IMR-90 (cell line): ENCODE results near the gene FAM234B. TPM values are rescaled to one million over a fixed set of nuclear protein-coding genes. Genes with fewer than 3 reads are reported as not detected.

Experiments used
- ATAC-seq: fragments of 200-7000 bp; cut with Tn5 transposase; 2 replicates; pipeline ENCODE4 v1.9.1; 2020; ENCODE audit warnings: low read depth, mild to moderate bottlenecking, moderate library complexity
- BruUV-seq: library from RNA; stranded (reverse); fragments of 400-500 nt; replicated peaks from 2 replicates; lab custom pipeline; 2021; lab: Mats Ljungman, UMichigan
- CTCF ChIA-PET: fragments of 300-600 bp; formaldehyde crosslinking; extraction: SDS; loops from one replicate; lab custom pipeline; 2021; ENCODE audit warnings: antibody characterized with exemption; lab: Yijun Ruan, JAX
- POLR2A ChIA-PET: fragments of 300-600 bp; sonication (Branson Sonifier 250); formaldehyde crosslinking; loops from one replicate; lab custom pipeline; 2022; ENCODE audit warnings: antibody characterized with exemption; ENCODE audit not compliant: unreplicated experiment; lab: Charles Lee
- DNase-seq: peaks from one replicate; pipeline ENCODE4 v3.0.0; 2013
- H2AFZ ChIP-seq: replicated peaks from 2 replicates; pipeline ENCODE3; 2013; ENCODE audit warnings: low read length, mild to moderate bottlenecking; ENCODE audit not compliant: poor library complexity
- H2AK5ac ChIP-seq: 2 replicates; pipeline ENCODE4 v1.6.1; 2013; ENCODE audit warnings: low read depth, low read length, inconsistent platforms
- H2AK9ac ChIP-seq: replicated peaks from 2 replicates; pipeline ENCODE3; 2013; ENCODE audit warnings: mild to moderate bottlenecking, low read depth, low read length, moderate library complexity; ENCODE audit not compliant: poor library complexity
- H2BK120ac ChIP-seq: 2 replicates; pipeline ENCODE4 v1.6.1; 2013; ENCODE audit warnings: low read depth, low read length, inconsistent platforms
- H2BK15ac ChIP-seq: 3 replicates; pipeline ENCODE4 v1.6.1; 2013; ENCODE audit warnings: low read depth, low read length, inconsistent platforms
- H2BK20ac ChIP-seq: 2 replicates; pipeline ENCODE4 v1.6.1; 2013; ENCODE audit warnings: low read depth, mild to moderate bottlenecking, inconsistent platforms, low read length, moderate library complexity
- H2BK5ac ChIP-seq: 2 replicates; pipeline ENCODE4 v1.6.1; 2013; ENCODE audit warnings: mild to moderate bottlenecking, low read depth, low read length, inconsistent platforms; ENCODE audit not compliant: poor library complexity, severe bottlenecking
- H3K14ac ChIP-seq: replicated peaks from 2 replicates; pipeline ENCODE4 v1.6.1; 2013; ENCODE audit warnings: low read depth, low read length, inconsistent platforms
- H3K18ac ChIP-seq: 2 replicates; pipeline ENCODE4 v1.6.1; 2013; ENCODE audit warnings: low read depth, low read length, control low read depth
- H3K23ac ChIP-seq: 2 replicates; pipeline ENCODE4 v1.6.1; 2013; ENCODE audit warnings: low read depth, low read length, inconsistent platforms
- H3K27ac ChIP-seq: 2 replicates; pipeline ENCODE4 v1.5.1; 2013; ENCODE audit warnings: mild to moderate bottlenecking, control low read depth, low read length; ENCODE audit not compliant: insufficient read depth
- H3K27me3 ChIP-seq: 2 replicates; pipeline ENCODE4 v1.6.1; 2013; ENCODE audit warnings: low read length; ENCODE audit not compliant: control insufficient read depth, insufficient read depth
- H3K36me3 ChIP-seq: 2 replicates; pipeline ENCODE4 v1.6.1; 2013; ENCODE audit warnings: low read length, mixed read lengths; ENCODE audit not compliant: control insufficient read depth, insufficient read depth
- H3K4ac ChIP-seq: 2 replicates; pipeline ENCODE4 v1.6.1; 2013; ENCODE audit warnings: low read depth, low read length, inconsistent platforms
- H3K4me1 ChIP-seq: 2 replicates; pipeline ENCODE4 v1.6.1; 2013; ENCODE audit warnings: low read length, mixed read lengths; ENCODE audit not compliant: control insufficient read depth, insufficient read depth
- H3K4me2 ChIP-seq: 2 replicates; pipeline ENCODE4 v1.6.1; 2013; ENCODE audit warnings: low read depth, mild to moderate bottlenecking, control low read depth, low read length, moderate library complexity
- H3K4me3 ChIP-seq: 2 replicates; pipeline ENCODE4 v1.5.1; 2013; ENCODE audit warnings: low read depth, mild to moderate bottlenecking, control low read depth, low read length, moderate library complexity; ENCODE audit not compliant: insufficient read depth
- H3K56ac ChIP-seq: 2 replicates; pipeline ENCODE4 v1.6.1; 2013; ENCODE audit warnings: low read length, inconsistent platforms; ENCODE audit not compliant: insufficient read depth; ENCODE audit errors: extremely low read depth
- H3K79me1 ChIP-seq, 2 experiments: 2 replicates each; pipeline ENCODE4 v1.6.1; 2013; ENCODE audit warnings: low read length in 2 of 2, inconsistent platforms in 1 of 2, low read depth in 1 of 2
- H3K9ac ChIP-seq: 2 replicates; pipeline ENCODE4 v1.6.1; 2013; ENCODE audit warnings: low read depth, low read length, control low read depth
- H3K9me1 ChIP-seq: 2 replicates; pipeline ENCODE4 v1.6.1; 2013; ENCODE audit warnings: low read length, inconsistent platforms; ENCODE audit not compliant: insufficient read depth
- H3K9me3 ChIP-seq: 2 replicates; pipeline ENCODE4 v1.6.1; 2013; ENCODE audit warnings: low read length; ENCODE audit not compliant: control insufficient read depth, insufficient read depth
- H4K20me1 ChIP-seq: 2 replicates; pipeline ENCODE4 v1.6.1; 2013; ENCODE audit warnings: low read length, inconsistent platforms; ENCODE audit not compliant: insufficient read depth
- H4K5ac ChIP-seq: 2 replicates; pipeline ENCODE4 v1.6.1; 2013; ENCODE audit warnings: mild to moderate bottlenecking, low read depth, low read length, control low read depth
- H4K8ac ChIP-seq, 2 experiments: 2 replicates each; pipeline ENCODE4 v1.6.1; 2013; ENCODE audit warnings: low read depth in 2 of 2, low read length in 2 of 2, control low read depth in 1 of 2, inconsistent platforms in 1 of 2
- H4K91ac ChIP-seq: 2 replicates; pipeline ENCODE4 v1.6.1; 2013; ENCODE audit warnings: low read depth, low read length, inconsistent platforms; ENCODE audit not compliant: insufficient read depth
- CEBPB ChIP-seq: IDR thresholded peaks from 2 replicates; pipeline ENCODE4 v1.6.1; 2012; ENCODE audit warnings: low read depth, low read length, improper control_type of control experiment
- FOS ChIP-seq: fragments of 150-350 bp; IDR thresholded peaks from 2 replicates; pipeline ENCODE4 v1.6.1; 2016; ENCODE audit warnings: low read depth, low read length
- NFE2L2 ChIP-seq: fragments of 150-350 bp; IDR thresholded peaks from 2 replicates; pipeline ENCODE4 v1.6.1; 2016; ENCODE audit warnings: low read depth, mild to moderate bottlenecking, low read length
- WGBS, 2 experiments: methylation state at CpG; one replicate each; pipeline versions ENCODE4 v1.1.5 to v1.1.7; 2013; ENCODE audit warnings: missing lambda C conversion rate in 2 of 2; ENCODE audit not compliant: insufficient read length in 1 of 2; ENCODE audit errors: extremely low coverage in 2 of 2; 5-methylcytosine and 5-hydroxymethylcytosine counted together
- dilution Hi-C: fragments of 300-500 bp; cut with HindIII; formaldehyde crosslinking; loops from one replicate; pipeline ENCODE4 v1.14.3; 2018; ENCODE audit warnings: low sequenced_read_pairs; ENCODE audit not compliant: unreplicated experiment
- in situ Hi-C: fragments of 300-500 bp; cut with MboI; formaldehyde crosslinking; loops from 3 replicates; pipeline ENCODE4 v1.14.3; 2019; ENCODE audit warnings: low sequenced_read_pairs, inconsistent platforms, mixed read lengths
- intact Hi-C: fragments of 100-400 bp; cut with micrococcal nuclease; formaldehyde crosslinking; loops from 2 replicates; pipeline ENCODE4 v1.10.0; 2022
- polyA plus RNA-seq, 3 experiments: library from polyadenylated mRNA; depleted of rRNA; stranded (reverse); fragments of >200 nt; gene quantifications; 2 replicates each; pipeline ENCODE4 v1.2.3, GENCODE V29; 2012; ENCODE audit warnings: low replicate concordance in 1 of 3
- total RNA-seq: library from RNA; depleted of rRNA; stranded (reverse); fragments of >200 nt; gene quantifications from 2 replicates; pipeline ENCODE4 v1.2.3, GENCODE V29; 2012

FAM234B gene
- total and polyA plus RNA-seq, 2 of the 4 experiments (the other 2 are of a cell fraction) = 3.6 to 8.6 TPM

DNA sequence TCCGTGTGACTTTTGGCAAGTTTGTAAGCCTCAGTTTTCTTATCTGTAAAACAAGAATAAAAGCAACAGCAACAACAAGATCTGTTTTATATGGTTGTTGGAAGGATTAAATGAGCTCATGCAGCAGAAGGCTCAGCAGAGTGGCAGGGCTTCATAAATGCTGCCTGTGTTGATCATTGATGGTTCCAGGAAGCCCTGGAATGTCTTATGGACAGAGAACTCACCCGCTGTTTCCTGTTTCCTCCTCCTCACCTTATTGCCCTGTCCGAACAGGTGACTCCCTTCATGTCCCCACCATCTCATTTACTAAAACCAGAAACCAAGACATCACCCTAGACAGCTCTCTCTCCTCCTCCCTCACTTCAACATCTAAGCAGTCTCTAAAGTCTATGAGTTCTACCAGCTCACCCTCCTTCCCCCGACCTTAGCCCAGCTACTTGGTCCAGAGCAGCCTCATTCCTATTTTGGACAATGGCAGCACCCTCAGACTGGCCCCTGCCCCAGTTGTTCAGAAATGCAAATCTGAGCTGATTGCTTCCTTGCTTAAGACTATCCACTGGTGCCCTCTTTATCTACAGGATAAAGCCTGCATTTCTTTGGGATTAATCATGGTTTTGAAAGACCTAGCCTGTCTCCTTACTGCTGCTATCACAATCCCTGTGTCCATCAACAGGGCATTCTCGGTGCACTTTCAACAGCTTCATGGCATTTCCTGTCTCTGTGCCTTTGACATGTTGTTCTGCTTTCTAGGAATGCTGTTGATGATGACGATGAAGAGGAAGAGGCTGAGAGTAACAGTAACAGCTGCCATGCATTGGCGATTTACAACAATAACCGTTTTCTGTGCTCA lies 80.7 kb downstream of the FAM234B start:
- peak overlapping the region; percentile 19; the same call in 1 of the 3 replicates for H2BK15ac ChIP-seq
- H4K20me1 ChIP-seq = no peaks in the 10 kb centered on the region
- ATAC-seq (peak; percentile 93), DNase-seq (peak; percentile 68)
- no peaks in the 10 kb centered on the region for H3K27me3 ChIP-seq
- H3K18ac ChIP-seq = peak overlapping the region; percentile 35; the same call in 1 of the 2 replicates
- 0 out of 2 replicates have a peak overlapping the region, but pooled peaks have one; percentile 42 for H3K14ac ChIP-seq
- peak overlapping the region; percentile 53 for H2BK120ac ChIP-seq
- intact Hi-C loops (no loop called here), dilution Hi-C loops (no loop called here), in situ Hi-C loops (no loop called here)
- 60% methylated on average over 1 of the region's 8 CpGs; no CpG with 5 or more reads in 1 of the 2 experiments for WGBS, 2 experiments
- H4K5ac ChIP-seq = no peak overlapping the region
- peak overlapping the region; percentile 84 for H2AK5ac ChIP-seq
- H3K4me2 ChIP-seq = 0 out of 2 replicates have a peak overlapping the region, but pooled peaks have one; percentile 0
- H3K4me1 ChIP-seq = peaks cover 8% of the 10 kb centered on the region
- H2BK20ac ChIP-seq = peak overlapping the region; percentile 41; the same call in 1 of the 2 replicates
- peak overlapping the region; percentile 39 for H2AK9ac ChIP-seq
- TF ChIP-seq CEBPB = peak; percentile 52
- TF ChIP-seq FOS = 0 out of 2 replicates have a peak, but pooled peaks have one; percentile 26
- no peak for TF ChIP-seq NFE2L2
- peak overlapping the region; percentile 26; the same call in 1 of the 2 replicates for H3K23ac ChIP-seq
- H2BK5ac ChIP-seq = no peak overlapping the region
- peak overlapping the region; percentile 39; the same call in 1 of the 2 replicates for H4K91ac ChIP-seq
- no TSS peak for BruUV-seq
- H3K4ac ChIP-seq = peak overlapping the region; percentile 47
- peak overlapping the region; percentile 3 to 36; a peak in 2 of 4 replicates for H4K8ac ChIP-seq
- no peaks in the 10 kb centered on the region for H3K79me1 ChIP-seq
- ChIA-PET POLR2A (interaction anchor here (0.6 kb wide), 1 partner anchor 82 kb away, joined by 4 read pairs; no protein-coding TSS in a partner anchor), CTCF (interaction anchor here (0.6 to 1.2 kb wide), 2 partner anchors 101 to 281 kb away, joined by 3 to 4 read pairs; no protein-coding TSS in a partner anchor)
- peak overlapping the region; percentile 50 for H2AFZ ChIP-seq
- no peak overlapping the region for H3K9ac ChIP-seq
- H3K4me3 ChIP-seq = no peak overlapping the region
- no peaks in the 10 kb centered on the region for H3K9me3 ChIP-seq
- no peaks in the 10 kb centered on the region for H3K36me3 ChIP-seq
- peaks cover 11% of the 10 kb centered on the region for H3K9me1 ChIP-seq
- no peak overlapping the region for H3K56ac ChIP-seq
- no peak overlapping the region for H3K27ac ChIP-seq
